IPS DF 19.7 (cell line): Measurements from ENCODE around the gene AK2.

Source experiments
- DNase-seq: peaks from one replicate; pipeline ENCODE4 v3.0.0-alpha.2; 2013; ENCODE audit warnings: low read depth, low spot score

The AK2 gene

DNA sequence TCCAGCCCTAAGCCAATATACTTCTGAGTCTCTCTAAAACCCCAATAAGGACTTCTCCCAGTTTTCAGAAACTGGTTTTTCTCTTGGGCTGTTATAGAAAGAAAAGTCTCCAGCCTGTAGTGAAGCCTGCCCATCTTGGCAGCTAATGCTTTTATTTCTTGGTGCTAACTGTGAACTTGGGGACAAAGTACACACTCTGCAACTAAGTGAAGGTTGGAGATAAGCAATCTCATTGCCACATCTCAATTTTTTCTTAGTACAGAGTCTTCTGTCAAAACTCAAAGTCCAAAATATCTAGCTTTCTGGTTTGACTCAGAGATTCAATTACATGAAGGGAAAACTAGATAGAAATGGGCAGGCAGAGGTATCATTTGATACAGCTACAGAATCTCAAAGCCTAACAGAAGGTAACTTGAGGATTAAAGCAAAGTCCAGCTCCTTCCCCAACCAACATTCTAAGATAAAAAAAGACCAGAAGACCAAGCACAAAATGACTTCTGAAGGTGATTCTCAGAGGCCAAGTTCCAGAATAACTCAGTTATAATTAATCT is 14.0 kb downstream of the AK2 start:
- DNase-seq = no peak

- DNase-seq = no peak
Observed at GRCh38 chr1:33021567-33022431, 14.9 kb downstream of the AK2 start.

DNA sequence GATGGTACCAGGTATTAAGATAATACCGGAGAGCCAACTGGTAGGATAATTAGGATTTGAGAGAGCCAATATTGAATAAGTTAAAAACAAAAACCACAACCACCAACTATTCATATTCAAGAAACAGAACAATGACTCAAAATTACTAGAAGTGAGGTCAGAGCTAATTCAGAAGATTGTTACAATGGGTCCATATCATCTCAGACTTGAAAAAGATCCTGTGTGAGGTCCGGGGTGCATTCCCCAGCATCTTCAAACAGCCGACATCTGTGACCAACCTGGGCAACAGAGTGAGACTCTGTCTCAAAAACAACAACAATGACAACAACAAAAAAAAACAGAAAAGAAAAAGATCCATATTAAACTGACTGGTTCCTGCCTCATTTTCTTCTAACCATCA is 18.6 kb downstream of the AK2 start:
- DNase-seq = no peak

- no peak for DNase-seq
Observed at GRCh38 chr1:33017175-33017574, 19.5 kb downstream of the AK2 start.

- DNase-seq = no peak
Observed at GRCh38 chr1:33015216-33015615, 21.5 kb downstream of the AK2 start.

GRCh38 chr1:33014464-33015163 is 22.1 kb downstream of the AK2 start:
- no peak for DNase-seq

DNA sequence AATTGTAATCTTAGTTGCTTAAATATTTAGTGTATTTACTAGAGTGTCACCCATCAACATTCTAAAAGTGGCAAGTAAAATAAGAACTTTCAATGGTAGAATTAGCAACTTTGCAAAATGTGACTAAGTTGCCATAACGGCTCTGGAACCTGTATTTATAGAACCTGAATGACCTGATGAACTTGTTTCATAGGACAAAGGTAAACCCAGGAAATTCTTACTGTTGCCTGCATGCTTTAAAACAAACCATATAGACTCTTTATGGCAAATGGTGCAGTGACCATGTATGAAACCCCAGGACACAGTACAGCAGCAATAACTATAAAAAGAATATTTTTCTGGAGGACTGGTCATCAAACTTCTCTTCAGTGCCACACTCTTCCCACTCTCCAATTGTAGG is 22.9 kb downstream of the AK2 start:
- DNase-seq = no peak

GRCh38 chr1:33012165-33012564 is 24.5 kb downstream of the AK2 start:
- DNase-seq = no peak

- no peak for DNase-seq
Observed at GRCh38 chr1:33010932-33011731, 25.6 kb downstream of the AK2 start.

- no peak for DNase-seq
Observed at GRCh38 chr1:33009561-33009960, 27.1 kb downstream of the AK2 start.

- DNase-seq = no peak
Observed at GRCh38 chr1:33008051-33008914, 28.4 kb downstream of the AK2 start.

DNA sequence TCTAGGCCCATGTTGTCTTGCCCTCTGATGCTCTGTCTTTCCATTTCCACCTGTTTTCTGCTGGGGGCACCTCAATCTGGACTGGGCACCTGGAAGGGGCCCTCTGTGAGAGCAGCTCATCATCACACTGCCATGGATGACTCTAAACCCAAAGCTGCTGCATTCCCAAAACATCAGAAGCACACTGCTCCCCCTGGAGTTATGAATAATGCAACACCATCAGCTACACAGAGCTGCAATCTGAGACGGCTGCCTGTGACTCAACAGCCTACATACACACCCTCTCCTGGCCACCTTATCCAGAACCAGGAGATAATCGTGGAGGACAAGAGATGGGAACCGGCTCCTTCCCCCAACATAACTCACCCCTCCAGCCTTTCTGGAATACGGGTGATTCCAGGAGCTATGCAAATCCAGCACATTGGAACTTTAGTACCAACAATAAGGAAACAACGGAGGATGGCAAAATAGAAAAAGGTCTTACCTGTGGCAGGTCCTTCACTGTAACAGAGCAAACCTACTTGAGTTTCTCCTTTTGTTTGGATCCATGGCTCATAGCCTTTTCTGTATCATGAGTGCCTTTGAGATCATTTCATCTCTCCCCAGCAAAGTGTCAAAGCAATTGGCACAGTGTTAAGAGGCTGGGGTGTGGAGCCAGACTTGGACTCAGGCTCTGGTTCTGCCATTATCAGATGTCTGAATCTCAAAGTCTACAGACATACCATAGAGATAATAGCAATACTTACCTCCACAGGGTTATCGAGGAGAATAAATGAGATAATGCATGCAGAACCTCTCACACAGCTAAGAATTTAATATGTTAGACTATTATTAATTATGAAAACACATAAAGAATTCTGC is 29.3 kb downstream of the AK2 start:
- DNase-seq = no peak

- no peak for DNase-seq
Observed at GRCh38 chr1:33005838-33006421, 30.8 kb downstream of the AK2 start.

- DNase-seq = no peak
Observed at GRCh38 chr1:33005117-33005837, 31.4 kb downstream of the AK2 start.

DNA sequence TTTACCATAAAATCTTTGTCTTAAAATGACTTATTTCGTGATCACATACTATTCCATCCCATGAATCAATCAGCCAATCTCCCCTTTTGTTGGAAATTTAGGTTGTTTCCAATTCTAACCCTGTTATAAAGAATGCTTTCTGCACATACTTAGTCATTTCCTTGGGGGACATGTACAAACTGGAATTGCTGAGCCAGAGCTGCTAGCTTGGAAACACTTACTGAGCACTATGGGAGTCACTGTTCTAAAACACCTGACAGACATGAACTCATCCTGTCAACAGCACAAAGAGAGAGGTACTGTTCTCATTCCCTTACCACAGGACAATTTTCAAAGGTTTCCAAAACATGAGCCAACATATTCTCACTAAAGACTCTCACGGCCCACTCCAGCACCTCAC is 32.1 kb downstream of the AK2 start:
- no peak for DNase-seq

DNA sequence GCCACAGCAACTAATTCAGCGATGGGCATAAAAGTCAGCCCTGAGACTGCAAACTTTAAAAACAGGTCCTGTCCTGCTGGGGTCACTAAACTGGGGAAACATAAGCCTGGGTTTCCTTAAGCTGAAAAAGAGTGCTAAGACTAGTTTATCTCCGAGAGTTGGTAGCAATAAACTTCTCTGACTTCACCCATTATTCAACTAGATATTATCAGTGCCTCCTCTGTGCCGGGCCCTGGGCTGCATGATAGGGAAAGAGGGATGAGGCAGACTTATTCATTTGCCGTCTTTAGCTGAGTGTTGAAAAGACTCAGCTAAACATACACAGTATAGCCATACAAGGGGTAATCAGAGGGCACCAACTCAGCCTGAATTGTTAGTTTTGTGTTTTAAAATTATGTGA is 33.0 kb downstream of the AK2 start:
- no peak for DNase-seq

DNA sequence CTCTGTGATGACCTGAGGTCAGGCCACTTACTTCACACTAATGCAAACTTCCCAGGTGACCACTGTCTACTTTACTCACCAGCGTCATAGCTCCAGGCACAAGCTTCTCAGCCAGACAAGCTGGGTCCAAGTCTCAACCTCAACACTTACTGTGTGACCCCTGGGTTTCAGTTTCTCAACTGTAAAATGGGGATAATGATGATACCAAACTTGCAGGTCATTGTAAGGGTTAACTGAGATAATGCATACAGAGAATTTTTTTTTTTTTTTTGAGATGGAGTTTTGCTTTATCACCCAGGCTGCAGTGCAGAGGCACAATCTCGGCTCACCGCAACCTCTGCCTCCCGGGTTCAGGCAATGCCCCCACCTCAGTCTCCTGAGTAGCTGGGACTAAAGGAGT is 34.7 kb downstream of the AK2 start:
- no peak for DNase-seq

DNA sequence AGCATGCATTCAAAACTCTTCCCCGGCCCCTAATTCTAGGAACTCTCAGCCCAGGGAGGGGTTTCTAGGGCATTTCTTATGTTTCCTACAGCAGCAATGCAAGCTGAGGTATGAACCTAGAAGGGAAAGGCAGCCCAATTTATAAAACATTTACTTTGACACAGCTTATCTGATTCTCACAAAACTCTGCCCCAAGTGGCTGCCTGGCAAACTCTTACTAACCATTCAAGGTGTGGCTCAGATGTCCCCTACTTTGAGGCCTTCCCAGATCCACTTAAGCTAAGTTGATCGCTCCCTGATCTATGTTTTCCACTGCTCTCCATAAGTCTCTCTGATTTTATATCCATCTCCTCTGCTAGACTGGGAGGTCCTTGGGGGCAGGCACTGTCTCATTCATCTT is 35.4 kb downstream of the AK2 start:
- no peak for DNase-seq

- no peak for DNase-seq
Observed at GRCh38 chr1:33000427-33001026, 36.2 kb downstream of the AK2 start.
